Subcutaneous adipose tissue (tissue), 4 donors: ENCODE data around the gene APOL1. TPM values are rescaled to one million over a fixed set of nuclear protein-coding genes. Genes with fewer than 3 reads are reported as not detected.

Experiments used
- CTCF ChIP-seq: fragments of 450-650 bp; IDR thresholded peaks from one replicate; pipeline ENCODE4 v1.5.1; 2016; ENCODE audit warnings: low read depth, mild to moderate bottlenecking, control low read depth, antibody characterized with exemption, moderate library complexity
- total RNA-seq, 4 donors: library from RNA; depleted of rRNA; stranded (reverse); fragments of >200 nt; gene quantifications; one replicate each; pipeline ENCODE4 v1.1.0, GENCODE V29; 2016

The APOL1 gene
- total RNA-seq, 4 donors from 2014 or later: 7.5 to 53.5 (median 18.9) TPM

DNA sequence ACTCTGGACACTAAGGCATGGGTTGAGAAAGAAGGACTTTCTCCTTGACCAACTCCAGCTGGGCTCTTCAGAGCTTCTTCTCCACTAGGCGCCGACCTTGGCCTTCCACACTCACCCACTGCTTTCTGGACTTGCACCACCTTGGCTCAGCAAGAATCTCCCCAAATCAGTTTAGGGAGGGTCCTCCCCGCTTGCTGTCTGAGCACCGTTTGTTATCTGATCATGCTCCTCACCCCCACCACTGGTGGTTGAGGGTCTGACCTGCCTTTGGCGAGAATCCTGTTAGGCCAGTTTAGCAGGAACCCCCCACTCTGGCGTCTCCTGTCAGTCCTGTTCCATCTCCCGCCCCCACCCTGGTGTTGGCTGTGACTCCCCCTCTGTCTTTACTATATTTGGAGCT is 24.0 kb upstream of the APOL1 start:
- no peak for TF ChIP-seq CTCF

- TF ChIP-seq CTCF: no peak
Observed at GRCh38 chr22:36232715-36233401, 20.1 kb upstream of the APOL1 start.

- TF ChIP-seq CTCF: no peak
Observed at GRCh38 chr22:36233796-36234195, 19.1 kb upstream of the APOL1 start.

GRCh38 chr22:36234213-36234612 is 18.7 kb upstream of the APOL1 start:
- TF ChIP-seq CTCF: no peak

- no peak for TF ChIP-seq CTCF
Observed at GRCh38 chr22:36234919-36235318, 18.0 kb upstream of the APOL1 start.

- TF ChIP-seq CTCF: no peak
Observed at GRCh38 chr22:36235585-36235984, 17.3 kb upstream of the APOL1 start.

- no peak for TF ChIP-seq CTCF
Observed at GRCh38 chr22:36236388-36237319, 16.3 kb upstream of the APOL1 start.
